GM12874 (cell line): ENCODE data around the gene BDNF.

Source experiments
- TF ChIP-seq, protein P1 (sequence below): IDR thresholded peaks from 2 replicates; pipeline ENCODE4 v1.5.1; 2011; ENCODE audit warnings: low read depth, mild to moderate bottlenecking, control low read depth, low read length, moderate library complexity; ENCODE audit not compliant: insufficient read depth

BDNF gene

DNA sequence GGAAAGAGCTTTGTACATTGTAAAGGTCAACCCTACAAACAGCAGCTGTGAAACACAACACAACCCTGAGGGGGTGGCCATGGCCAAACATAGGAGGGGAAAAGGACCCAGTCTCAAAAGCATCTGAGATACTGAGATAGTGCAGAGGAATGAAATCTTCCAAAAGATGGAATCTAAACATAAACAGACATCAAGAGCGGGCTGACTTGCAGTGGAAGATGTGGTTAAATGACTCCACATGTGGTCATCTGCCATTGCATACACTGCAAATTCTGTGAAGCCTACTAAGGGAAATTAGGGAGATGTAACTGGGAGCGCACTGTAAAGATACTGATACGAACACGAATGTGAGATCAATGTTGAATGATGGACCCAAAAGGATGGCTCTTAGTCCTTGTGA, 22.0 kb downstream of the BDNF start:
- TF ChIP-seq, protein P1, sequence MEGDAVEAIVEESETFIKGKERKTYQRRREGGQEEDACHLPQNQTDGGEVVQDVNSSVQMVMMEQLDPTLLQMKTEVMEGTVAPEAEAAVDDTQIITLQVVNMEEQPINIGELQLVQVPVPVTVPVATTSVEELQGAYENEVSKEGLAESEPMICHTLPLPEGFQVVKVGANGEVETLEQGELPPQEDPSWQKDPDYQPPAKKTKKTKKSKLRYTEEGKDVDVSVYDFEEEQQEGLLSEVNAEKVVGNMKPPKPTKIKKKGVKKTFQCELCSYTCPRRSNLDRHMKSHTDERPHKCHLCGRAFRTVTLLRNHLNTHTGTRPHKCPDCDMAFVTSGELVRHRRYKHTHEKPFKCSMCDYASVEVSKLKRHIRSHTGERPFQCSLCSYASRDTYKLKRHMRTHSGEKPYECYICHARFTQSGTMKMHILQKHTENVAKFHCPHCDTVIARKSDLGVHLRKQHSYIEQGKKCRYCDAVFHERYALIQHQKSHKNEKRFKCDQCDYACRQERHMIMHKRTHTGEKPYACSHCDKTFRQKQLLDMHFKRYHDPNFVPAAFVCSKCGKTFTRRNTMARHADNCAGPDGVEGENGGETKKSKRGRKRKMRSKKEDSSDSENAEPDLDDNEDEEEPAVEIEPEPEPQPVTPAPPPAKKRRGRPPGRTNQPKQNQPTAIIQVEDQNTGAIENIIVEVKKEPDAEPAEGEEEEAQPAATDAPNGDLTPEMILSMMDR: no peak

DNA sequence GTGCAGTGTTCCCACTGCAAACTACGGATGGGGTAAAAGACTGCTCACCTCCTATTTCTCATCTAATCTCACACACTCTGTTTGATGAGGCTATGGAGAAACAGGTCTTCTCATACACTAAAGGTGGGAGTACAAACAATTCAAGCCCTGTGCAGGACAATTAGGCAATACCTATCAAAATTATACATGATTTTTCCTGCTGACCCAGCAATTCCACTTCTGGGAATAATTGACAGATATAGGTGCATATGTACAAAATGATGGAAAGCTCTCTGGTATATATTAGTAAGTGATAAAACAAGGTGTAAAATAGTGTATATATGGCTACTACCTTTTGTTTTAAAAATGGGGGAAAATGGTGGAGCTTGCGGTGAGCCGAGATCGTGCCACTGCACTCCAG, 23.1 kb downstream of the BDNF start:
- TF ChIP-seq, protein P1: no peak

DNA sequence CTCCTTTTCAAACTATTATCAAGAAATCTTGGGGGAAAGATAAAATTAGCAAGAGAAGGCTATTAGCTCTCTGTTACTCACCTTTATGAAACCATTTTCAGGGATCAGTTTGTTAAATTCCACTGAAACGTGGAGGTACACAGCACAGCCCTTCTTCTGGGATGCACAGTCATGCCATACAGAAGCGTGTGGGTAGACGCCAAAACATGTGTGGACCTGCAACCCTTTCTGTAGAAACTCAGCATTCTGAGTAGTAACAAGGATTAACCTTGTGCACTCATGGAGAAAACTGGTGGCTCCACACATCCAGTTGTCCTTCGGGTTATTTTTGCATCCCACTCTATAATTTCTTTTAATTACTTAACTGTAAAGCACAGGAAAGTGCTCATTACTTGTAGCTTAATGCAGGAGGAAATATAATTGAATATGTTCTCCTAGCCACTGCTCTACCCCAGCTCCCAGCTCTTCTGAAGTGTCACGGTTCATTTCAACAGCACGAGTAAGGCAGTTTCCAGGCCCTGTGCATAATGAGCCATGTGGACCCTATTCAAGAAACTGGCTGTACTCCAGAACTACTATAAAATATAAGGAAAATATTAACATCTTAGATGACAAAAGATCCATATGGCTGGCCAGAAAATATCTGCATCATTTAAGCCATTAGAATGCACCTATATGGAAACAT, 26.1 kb downstream of the BDNF start:
- TF ChIP-seq, protein P1: no peak

DNA sequence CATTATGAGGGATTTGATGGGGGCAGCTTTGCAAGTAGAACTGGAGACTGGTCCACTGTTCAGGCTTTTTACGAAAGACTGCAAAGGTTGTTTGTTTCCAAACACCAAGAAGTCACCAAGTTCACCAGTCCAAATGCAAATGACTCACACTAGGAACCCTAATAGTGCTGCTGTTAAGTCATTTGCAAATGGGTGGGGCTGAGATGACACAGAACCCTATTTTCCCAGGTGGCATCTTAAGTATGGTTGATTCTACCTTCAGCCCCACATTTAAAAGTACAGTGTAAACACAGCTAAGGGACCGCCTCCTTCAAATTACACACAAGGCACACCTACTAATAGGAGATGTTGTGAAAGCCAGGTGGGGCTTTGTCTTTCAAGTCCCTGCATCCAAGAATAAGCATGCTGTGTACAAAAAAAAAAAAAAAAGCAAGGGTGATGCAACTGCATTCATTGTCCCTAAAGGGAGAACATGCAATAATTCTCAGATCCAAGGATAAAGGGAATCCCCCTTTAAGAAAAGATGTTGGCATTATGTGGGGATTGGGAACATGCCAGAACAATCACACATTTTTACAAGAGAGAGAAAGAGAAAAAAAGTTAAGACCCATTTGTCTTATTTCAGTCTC, 27.3 kb downstream of the BDNF start:
- TF ChIP-seq, protein P1: no peak

DNA sequence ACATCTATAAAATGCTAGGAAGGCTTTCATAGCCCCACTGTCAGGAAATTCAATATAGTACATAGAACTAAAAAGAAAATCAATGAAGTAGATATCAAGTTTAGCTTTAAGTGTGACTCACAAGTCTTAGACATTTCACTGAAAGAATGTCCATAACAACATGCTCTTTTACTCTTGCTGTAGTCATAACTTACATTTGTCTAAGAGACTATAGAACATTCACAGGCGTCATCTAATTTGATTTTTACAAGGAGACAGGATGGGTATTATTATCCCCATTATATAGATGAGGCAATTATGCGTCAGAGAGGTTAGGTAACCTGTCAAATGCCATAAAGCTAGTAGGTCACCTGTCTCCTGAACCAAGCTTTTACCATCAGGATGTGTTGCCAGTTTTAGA, 36.9 kb downstream of the BDNF start:
- TF ChIP-seq, protein P1: no peak

DNA sequence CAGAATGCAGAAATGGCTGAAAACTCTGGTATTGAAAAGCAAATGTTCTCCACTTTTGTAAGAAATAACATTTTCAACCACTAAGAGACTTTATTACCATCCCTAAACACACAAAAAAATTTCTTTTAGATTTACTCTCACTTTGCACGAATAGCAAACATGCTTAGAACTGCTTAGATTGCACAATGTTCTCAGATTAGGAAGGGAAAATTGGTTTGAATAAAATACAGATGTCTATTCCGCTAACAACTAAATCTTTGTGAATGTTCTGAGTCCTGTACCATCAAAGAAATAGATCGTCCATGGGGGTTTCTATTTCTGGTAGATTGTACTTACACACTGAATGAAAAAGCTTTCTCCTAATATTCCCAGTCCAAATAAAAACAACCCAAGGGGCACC, 40.1 kb downstream of the BDNF start:
- TF ChIP-seq, protein P1: no peak

DNA sequence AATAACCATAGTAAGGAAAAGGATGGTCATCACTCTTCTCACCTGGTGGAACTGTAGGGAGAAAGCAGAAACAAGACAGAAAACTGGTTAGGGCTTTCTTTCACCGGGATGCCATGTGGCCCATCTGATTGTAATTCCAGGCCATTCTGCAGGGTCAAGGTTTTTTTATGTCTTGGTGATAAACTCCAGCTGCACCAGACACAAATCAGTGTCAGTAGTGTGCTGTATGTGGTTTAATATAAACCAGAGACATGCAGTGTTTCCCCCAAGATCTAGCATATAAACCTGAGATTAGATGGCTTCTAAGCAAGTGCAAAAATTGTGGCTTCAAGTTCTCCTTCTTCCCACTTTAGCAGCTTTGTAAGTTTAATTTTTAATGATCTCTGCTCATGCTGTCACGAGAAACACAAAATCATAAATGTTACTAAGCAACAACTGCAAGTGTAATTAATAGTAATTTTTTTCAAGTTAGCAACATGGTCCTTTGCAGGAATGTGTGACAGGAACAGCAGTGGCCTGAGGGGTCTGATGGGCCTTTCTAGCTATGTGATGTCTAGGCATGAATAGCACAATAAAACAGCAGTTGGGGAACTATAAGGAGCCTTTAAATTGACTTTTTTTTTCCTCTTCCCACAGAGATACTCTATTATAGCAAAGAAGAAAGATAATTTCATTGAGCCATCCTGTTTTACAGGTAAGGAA, 41.6 kb downstream of the BDNF start:
- TF ChIP-seq, protein P1: no peak
